HUDEP-2 (cell line): ENCODE results near the gene MICA.
"Not testable (repeated sequence)": the region's sequence is repeated elsewhere in the genome, so short reads cannot be mapped to it uniquely, and the experiment has no call there.

ENCODE experiments used
- DNase-seq, 76 experiments: peaks; one replicate each; lab custom pipeline; 2025; ENCODE audit not compliant: unreplicated experiment in 76 of 76; lab: John Stamatoyannopoulos, UW

Gene MICA

GRCh38 chr6:31450751-31451150 lies 47.4 kb downstream of the MICA start:
- DNase-seq = peak in 1 of 76 experiments; percentile 9

DNA sequence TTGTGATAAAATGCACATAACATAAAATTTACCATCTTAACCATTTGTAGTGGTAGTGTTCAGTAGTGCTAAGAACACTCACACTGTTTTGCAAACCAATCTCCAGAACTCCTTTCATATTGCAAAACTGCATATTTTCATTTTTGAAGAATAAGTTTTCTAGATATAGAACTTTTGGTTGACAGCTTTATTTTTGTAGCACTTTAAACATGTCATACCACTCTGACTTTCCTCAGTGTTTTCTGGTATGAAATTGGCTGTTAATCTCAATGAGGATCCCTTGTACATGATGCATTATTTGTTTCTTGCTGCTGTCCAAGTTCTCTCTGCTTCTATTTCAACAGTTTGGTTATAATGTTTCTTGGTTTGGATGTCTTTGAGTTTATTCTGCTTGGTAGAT lies 49.5 kb downstream of the MICA start:
- no peak for DNase-seq

DNA sequence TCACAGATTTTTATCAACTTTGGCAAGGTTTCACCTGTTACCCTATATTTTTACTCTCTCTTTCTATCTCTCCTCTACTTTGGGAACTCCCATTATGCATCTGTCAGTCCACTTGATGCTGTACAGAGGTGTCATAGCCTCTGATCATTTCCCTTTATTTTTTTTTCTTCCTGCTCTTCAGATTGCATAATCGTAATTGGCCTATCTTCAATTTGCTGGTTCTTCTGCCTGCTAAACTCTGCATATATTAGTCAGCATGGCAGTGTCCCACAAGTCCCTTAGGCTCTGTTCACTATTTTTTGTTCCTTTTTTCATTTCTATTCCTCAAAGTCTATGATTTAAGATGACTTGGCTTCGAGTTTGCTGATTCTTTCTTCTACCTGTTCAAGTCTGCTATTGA lies 49.9 kb downstream of the MICA start:
- DNase-seq = no peak

DNA sequence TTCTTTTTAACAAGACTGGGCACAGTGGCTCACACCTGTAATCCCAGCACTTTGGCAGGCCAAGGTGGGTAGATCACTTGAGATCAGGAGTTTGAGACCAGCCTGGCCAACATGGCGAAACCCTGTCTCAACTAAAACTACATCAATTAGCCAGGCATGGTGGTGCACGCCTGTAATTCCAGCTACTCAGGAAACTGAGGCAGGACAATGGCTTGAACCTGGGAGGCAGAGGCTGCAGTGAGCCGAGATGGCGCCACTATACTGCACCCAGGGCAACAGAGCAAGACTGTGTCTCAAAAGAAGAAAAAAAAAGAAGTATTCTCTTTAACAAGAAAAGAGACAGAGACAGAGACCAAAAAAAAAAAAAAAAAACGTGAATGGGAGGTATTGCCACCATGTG lies 56.5 kb downstream of the MICA start:
- DNase-seq = not testable (repeated sequence)

- no peak for DNase-seq
Measured at GRCh38 chr6:31460361-31461025, 57.1 kb downstream of the MICA start.

DNA sequence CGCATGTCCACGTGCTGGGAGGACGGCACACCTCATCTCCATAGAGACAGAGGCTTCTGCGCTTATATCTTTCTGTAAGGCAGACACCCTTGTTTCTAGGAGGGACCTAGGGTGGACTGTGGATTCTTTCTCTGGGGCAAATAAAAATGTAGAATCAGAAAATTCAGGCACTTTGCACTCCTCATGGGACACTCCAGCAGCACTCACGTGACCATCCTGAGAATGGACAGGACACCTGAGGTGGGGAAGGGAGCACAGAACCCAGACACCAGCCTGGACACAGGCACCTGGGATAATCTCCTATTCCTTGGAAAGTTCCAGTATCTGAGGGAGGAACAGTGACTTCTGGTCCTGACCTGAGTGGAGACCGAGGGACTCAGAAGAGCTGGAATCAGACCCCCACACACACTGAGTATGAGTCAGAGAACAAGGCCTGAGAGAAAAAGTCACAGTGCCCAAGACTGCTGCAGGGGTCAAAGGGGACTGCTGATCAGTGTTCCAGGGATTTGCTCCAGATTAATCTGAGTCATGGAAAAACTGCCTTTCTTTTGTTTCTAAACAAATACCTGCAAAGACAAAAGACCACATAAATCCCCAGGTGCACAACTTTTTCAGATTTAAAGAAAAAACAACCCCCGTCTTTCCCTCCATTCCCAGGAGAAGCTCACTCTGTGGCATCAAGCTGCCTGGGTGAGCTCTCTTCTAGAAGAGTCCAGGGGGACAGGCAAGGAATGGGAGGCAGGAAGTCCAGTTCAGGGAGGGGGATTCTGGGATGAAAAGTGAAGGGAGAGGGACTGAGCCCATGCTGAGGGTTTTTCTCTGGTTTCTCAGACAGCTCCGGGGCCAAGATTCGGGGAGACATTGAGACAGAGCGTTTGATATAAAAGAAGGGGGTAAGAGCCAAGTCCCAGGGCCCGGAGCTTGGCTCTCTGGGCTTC lies 58.9 kb downstream of the MICA start:
- DNase-seq = no peak

GRCh38 chr6:31462964-31463870 lies 59.8 kb downstream of the MICA start:
- DNase-seq = peak in 32 of 76 experiments; percentile 8 to 60 (median 28)

DNA sequence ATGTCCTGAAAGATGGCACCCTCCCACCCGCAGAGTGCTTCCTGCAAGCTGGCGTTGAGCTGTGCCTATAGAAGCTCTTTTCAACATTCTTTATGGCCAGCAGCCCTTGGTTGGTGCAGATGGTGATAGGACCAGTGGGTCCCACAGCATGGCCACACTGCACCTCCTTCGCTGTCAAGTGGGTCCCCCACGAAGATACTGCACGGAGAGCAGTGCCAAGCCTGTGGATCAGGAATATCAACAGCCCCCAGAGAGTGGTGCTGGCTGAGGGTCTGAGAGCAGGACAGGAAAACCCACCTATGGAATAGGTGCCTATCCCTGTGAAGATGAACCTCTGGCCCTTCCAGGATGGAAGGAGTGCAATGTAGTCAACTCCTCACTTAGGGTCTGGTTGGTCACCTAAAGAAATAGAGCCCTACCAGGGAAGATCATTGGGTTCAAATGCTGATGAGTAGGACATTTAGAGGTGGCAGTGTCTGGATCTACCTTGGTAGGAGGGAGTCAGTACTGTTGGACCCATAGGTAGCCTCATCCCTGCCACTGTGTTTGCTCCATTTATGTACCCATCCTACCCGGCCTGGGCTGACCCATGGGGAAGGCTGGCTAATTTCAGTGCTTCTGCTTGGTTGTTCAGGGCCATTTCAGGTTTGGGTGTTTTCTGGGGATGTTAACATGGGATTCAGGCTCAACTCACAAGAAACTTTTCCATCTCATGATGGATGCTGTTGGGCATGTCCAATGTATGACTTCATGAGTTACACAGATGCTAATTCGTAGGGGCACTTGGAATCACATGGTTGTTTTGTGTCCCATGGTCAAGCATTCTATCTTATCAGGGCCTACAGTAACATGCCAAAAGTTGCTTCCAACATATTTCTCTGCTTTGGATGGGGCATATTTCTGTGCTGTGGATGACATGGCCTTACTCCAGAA lies 61.1 kb downstream of the MICA start:
- no peak for DNase-seq
